WTC11 (cell line): Measurements from ENCODE around the gene KCNJ18.
"Not testable (repeated sequence)": the region's sequence is repeated elsewhere in the genome, so short reads cannot be mapped to it uniquely, and the experiment has no call there.

Source experiments
- ATF3 ChIP-seq: sonication (generic); formaldehyde crosslinking; conservative IDR thresholded peaks from 2 replicates; pipeline ENCODE4 v1.8.1; 2022; ENCODE audit warnings: mild to moderate bottlenecking, missing genetic modification reagents
- CBFB ChIP-seq: sonication (generic); formaldehyde crosslinking; IDR thresholded peaks from 2 replicates; pipeline ENCODE4 v1.8.1; 2022; ENCODE audit warnings: mild to moderate bottlenecking, low read depth, missing genetic modification reagents
- E2F1 ChIP-seq: sonication (generic); formaldehyde crosslinking; IDR thresholded peaks from 2 replicates; pipeline ENCODE4 v1.8.0; 2022; ENCODE audit warnings: mild to moderate bottlenecking, missing genetic modification reagents
- ELF4 ChIP-seq: sonication (generic); formaldehyde crosslinking; IDR thresholded peaks from 2 replicates; pipeline ENCODE4 v1.8.1; 2022; ENCODE audit warnings: low read depth, mild to moderate bottlenecking, moderate library complexity, missing genetic modification reagents
- ESRRA ChIP-seq: sonication (generic); formaldehyde crosslinking; IDR thresholded peaks from 2 replicates; pipeline ENCODE4 v1.8.1; 2022; ENCODE audit warnings: mild to moderate bottlenecking, missing genetic modification reagents, borderline replicate concordance
- MAX ChIP-seq: sonication (generic); formaldehyde crosslinking; IDR thresholded peaks from 2 replicates; pipeline ENCODE4 v1.8.0; 2022; ENCODE audit warnings: mild to moderate bottlenecking, missing genetic modification reagents
- RELA ChIP-seq: sonication (generic); formaldehyde crosslinking; IDR thresholded peaks from 2 replicates; pipeline ENCODE4 v1.8.1; 2022; ENCODE audit warnings: missing genetic modification reagents, mild to moderate bottlenecking, borderline replicate concordance
- SP1 ChIP-seq: sonication (generic); formaldehyde crosslinking; conservative IDR thresholded peaks from 2 replicates; pipeline ENCODE4 v1.8.1; 2022; ENCODE audit warnings: missing genetic modification reagents
- TP53 ChIP-seq: sonication (generic); formaldehyde crosslinking; IDR thresholded peaks from 2 replicates; pipeline ENCODE4 v1.8.1; 2023; ENCODE audit warnings: mild to moderate bottlenecking, missing genetic modification reagents
- USF2 ChIP-seq: sonication (generic); formaldehyde crosslinking; IDR thresholded peaks from 2 replicates; pipeline ENCODE4 v1.8.1; 2023; ENCODE audit warnings: mild to moderate bottlenecking, missing genetic modification reagents, moderate library complexity
- TF ChIP-seq, protein P1 (sequence below): fragments of 200-600 bp; IDR thresholded peaks from 2 replicates; pipeline ENCODE4 v1.8.0; 2022; ENCODE audit warnings: antibody characterized with exemption
- TF ChIP-seq, protein P2 (sequence below): sonication (generic); formaldehyde crosslinking; IDR thresholded peaks from 2 replicates; pipeline ENCODE4 v1.8.1; 2022; ENCODE audit warnings: mild to moderate bottlenecking, moderate library complexity, missing genetic modification reagents
- TF ChIP-seq, protein P3 (sequence below): sonication (generic); formaldehyde crosslinking; IDR thresholded peaks from 2 replicates; pipeline ENCODE4 v1.8.0; 2022; ENCODE audit warnings: mild to moderate bottlenecking, missing genetic modification reagents

GRCh38 chr17:21706546-21706945, 14.2 kb downstream of the KCNJ18 start:
- TF ChIP-seq, protein P1, sequence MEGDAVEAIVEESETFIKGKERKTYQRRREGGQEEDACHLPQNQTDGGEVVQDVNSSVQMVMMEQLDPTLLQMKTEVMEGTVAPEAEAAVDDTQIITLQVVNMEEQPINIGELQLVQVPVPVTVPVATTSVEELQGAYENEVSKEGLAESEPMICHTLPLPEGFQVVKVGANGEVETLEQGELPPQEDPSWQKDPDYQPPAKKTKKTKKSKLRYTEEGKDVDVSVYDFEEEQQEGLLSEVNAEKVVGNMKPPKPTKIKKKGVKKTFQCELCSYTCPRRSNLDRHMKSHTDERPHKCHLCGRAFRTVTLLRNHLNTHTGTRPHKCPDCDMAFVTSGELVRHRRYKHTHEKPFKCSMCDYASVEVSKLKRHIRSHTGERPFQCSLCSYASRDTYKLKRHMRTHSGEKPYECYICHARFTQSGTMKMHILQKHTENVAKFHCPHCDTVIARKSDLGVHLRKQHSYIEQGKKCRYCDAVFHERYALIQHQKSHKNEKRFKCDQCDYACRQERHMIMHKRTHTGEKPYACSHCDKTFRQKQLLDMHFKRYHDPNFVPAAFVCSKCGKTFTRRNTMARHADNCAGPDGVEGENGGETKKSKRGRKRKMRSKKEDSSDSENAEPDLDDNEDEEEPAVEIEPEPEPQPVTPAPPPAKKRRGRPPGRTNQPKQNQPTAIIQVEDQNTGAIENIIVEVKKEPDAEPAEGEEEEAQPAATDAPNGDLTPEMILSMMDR: not testable (repeated sequence)
- TF ChIP-seq ELF4; ESRRA (CRISPR knock-in tag); TP53; MAX (CRISPR knock-in tag); CBFB (CRISPR knock-in tag); E2F1 (CRISPR knock-in tag); USF2 (CRISPR knock-in tag); RELA (CRISPR knock-in tag); SP1 (CRISPR knock-in tag); ATF3 (CRISPR knock-in tag): not testable (repeated sequence)
- TF ChIP-seq, protein P2, sequence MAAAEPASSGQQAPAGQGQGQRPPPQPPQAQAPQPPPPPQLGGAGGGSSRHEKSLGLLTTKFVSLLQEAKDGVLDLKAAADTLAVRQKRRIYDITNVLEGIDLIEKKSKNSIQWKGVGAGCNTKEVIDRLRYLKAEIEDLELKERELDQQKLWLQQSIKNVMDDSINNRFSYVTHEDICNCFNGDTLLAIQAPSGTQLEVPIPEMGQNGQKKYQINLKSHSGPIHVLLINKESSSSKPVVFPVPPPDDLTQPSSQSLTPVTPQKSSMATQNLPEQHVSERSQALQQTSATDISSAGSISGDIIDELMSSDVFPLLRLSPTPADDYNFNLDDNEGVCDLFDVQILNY: not testable (repeated sequence)
- TF ChIP-seq, protein P3, sequence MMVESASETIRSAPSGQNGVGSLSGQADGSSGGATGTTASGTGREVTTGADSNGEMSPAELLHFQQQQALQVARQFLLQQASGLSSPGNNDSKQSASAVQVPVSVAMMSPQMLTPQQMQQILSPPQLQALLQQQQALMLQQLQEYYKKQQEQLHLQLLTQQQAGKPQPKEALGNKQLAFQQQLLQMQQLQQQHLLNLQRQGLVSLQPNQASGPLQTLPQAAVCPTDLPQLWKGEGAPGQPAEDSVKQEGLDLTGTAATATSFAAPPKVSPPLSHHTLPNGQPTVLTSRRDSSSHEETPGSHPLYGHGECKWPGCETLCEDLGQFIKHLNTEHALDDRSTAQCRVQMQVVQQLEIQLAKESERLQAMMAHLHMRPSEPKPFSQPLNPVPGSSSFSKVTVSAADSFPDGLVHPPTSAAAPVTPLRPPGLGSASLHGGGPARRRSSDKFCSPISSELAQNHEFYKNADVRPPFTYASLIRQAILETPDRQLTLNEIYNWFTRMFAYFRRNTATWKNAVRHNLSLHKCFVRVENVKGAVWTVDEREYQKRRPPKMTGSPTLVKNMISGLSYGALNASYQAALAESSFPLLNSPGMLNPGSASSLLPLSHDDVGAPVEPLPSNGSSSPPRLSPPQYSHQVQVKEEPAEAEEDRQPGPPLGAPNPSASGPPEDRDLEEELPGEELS (CRISPR knock-in tag): not testable (repeated sequence)
